ENCODE data around the gene RTL10.
"Not testable (repeated sequence)": the region's sequence is repeated elsewhere in the genome, so short reads cannot be mapped to it uniquely, and the experiment has no call there.

Gene RTL10

DNA sequence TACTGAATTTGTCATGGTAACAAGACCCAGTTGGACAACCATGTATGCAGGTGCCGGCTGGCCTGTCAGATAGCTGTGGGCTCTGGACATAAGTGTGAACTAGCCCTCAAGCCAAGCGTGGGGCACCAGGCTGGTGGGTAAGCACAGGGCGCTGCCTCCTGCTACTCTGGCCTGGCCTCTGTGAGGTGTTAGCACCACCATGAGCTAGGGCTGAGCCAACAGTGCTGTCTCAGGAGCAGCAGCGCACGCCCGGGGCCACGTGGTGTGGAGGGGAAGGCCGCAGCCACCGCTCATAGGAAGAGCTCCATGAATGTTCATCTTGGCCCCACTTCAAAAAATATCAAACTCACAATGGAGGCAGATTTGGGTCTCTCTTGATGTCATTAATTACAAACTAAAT, 35.3 kb upstream of the RTL10 start:
- DNase-seq (ENCODE audit: low read depth in 3 of 3), result peak in 2 of 3 experiments; percentile 28 to 54

DNA sequence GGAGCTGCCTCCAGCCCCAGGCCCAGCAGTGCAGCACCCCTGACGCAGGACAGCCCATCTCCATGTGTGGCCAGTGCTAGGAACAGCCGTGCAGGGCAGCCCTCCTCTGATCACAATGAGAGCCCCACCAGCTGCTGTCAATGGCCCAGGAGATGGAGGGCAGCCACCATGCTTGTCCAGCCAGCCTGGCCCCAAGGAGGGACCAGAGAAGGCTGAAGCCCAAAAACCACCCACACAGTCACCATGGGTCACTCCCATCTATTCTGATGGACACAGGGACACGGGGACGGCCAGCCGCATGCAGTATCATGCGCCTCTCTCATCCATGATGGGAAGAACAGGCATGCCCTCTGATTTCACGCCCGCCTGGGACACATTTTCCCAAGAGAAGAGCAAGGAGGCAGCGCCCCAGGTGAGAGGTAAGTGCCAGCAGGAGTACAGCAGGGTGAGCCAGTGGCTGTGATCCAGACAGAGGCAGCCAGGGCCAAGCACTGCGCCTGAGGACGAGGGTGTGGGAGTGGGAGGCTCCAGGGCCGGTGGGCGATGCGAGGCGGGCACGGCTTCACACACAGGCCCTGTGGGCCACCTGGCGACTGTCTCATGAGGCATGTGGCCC, 33.6 kb upstream of the RTL10 start:
- no peak for DNase-seq (ENCODE audit: low read depth in 3 of 3)

DNA sequence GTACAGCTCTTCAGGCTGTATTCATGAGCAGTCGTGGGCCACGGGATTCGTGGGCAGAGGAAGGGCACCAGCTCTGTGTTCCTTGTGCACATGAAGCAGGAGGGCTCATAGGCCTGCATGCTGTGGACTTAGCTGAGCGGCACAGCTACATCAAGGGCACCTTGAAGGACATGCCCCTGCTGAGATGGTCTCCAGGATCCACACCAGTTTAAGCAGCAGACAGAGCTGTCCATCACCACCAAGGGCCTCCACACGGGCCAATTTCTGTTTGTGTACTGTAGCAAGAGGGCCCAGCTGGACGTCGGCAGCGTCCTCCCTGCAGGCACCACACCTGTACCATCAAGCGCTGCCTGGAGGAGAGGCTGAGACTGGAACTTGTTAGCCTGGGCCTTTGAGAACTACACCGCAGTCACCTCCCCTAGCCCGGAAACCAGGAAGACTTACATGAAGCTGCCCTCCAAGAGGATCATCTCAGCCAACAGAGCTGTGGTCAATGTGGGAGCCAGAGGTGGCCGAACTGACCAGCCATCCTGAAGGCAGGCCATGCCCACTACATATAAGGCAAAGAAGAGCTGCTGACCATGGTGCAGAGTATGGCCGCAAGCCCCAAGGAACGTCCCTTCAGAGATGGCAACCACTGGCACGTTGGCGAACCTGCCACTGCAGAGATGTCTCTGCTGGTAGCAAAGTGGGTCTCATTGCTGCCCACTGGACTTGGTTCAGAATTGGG, 32.7 kb upstream of the RTL10 start:
- DNase-seq (ENCODE audit: low read depth in 3 of 3), result no peak

DNA sequence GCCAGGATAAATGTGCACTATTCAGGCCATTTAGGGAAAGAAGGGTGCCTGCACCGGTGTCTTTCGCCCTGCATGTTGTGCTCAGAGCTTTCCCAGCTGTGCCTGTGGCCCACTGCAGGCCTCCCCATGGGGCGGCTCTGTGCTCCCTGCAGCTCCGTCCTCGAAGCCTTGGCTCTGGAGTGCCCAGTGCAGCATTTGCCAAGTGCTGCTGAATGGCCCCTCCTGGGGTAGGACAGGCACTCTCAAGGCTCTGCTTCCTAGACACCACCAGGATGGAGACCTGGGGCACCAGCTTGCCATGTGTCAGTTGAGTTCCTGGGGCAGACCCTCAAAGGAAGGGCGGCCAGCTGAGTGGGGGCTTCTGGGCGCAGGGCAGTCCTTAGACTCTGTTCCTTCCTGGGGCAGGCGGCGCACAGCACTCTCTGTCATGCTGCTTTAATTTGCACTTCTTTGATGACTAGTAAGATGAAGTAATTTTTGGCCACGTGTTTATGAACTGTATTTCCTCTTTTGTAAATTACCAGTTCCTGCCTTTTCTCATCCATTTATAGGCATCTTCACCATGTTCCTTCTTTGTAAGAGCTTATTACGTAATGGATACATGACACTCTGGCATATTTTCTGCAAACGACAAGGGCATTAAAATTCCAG, 32.1 kb upstream of the RTL10 start:
- no peak for DNase-seq (ENCODE audit: low read depth in 3 of 3)

DNA sequence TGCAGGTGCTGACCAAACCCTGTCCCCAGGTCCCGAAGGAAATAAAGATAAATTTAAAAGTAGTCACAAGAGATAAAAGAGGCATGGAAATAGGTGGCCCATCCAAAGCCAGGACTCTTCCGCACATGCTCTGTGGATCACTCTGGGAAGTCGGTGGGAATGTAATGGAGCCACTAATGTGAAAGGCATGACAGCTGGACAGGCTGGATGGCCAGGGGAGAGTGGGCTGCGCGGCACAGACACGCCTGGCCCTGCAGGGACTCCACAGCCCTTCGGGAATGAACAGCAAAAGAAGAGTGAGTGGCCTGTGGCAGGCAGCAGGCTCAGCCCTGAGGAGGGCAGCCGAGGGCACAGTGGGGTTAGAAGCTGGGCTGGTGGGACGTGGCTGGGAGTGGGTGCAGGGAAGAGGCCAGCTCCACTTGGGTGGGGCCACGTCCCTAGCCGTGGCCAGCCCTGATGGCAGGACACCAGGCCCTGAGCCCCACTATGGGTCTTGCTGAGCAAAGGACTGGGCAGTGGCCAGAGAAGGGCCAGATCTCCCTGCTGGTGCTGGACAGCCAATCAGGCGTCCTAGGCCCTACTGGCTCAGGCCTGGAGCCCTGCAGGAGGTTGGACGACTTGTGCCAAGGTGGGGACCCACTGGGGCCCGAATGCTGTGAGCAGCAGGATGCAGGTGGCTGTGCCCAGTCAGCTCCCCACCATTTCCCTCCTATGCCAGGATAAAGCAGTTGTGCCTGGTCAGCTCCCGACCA, 31.3 kb upstream of the RTL10 start:
- DNase-seq (ENCODE audit: low read depth in 3 of 3), result no peak

DNA sequence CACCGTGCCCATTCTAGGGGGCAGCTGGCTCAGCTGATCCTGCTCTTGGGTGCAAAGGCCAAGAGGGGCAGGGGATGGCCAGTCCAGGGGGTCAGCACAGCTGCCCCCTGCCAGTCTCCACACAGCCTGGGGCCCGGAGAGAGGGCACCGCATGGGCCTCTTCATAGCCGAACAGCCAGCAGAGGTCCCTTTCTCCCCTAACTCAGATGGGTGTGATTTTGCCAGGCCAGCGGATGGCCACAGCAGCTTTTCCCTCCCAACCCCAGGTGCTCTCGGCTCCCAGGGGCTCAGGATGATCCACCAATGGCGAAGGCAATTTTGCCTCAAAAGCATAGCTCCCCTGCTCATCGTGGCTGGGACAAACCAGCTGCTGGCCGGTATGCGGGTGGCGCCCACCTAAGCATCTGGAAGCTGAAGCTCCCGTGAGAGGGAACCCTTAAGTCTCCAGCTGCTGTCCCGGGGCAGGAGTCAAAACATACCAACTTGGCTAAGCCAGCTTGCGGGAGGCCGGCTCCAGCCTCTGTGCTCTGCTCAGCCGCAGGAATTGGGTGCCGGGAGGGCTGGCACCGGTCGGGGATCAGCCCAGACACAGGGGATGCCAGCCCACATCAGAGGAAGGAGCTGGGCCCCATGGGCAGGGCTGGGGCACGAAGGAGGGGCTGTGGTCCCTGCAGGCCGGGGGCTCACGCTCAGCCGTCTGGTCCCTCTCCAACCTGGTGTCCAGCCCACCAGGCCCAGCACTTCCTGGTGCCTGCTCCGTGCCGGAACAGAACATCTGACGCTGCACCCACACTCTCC, 30.5 kb upstream of the RTL10 start:
- no peak for DNase-seq (ENCODE audit: low read depth in 3 of 3)

DNA sequence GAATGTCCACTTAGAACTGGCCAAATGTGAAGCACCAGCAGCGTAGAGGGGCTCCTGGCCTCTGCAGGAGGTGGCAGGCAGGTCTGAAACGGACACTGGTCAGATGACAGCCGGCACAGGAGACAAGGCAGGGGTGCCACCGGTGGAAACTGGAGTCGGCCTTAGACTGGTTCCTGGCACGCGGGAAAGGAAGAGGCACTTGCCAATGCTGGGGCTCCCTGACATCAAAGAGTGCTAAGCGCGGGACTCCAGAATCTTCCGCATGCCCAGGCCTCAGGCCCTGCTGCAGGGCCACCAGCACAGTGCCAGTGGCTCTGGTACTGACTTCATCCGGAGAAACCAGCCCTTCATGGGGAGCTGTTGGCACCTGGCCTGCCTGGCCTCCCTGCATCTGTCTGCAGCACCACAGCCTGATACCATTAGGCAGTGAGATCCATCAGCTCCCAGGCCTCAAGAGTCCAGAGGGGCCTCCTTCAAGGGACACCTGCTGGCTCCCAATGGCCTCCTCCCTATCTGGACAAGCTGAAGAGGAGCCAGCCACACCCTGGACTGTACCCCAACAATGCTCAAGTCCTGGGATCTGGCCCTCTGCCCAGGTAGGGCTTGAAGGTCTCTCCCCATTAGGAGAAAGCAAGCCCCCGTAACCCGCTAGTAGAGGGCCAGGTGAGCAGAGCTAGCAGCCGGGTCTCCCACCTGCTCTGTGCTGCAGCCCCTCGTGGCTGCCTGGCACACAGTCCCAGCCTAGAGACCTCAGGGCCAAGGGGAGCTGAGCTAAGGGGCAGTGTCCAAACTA, 29.7 kb upstream of the RTL10 start:
- no peak for DNase-seq (ENCODE audit: low read depth in 3 of 3)

DNA sequence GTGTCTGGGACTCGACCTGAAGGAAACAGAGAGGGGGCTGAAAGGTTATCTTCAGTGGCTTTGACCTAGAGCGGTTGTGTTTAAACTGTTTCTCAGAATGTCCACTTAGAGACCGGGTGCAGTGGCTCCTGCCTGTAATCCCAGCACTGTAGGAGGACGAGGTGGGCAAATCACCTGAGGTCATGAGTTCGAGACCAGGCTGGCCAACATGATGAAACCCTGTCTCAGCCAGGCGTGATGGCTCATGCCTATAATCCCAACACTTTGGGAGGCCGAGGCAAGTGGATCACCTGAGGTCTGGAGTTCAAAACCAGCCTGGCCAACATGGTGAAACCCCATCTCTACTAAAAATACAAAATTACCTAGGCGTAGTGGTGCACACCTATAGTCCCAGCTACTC, 28.8 kb upstream of the RTL10 start:
- DNase-seq (ENCODE audit: low read depth in 3 of 3), result not testable (repeated sequence)

DNA sequence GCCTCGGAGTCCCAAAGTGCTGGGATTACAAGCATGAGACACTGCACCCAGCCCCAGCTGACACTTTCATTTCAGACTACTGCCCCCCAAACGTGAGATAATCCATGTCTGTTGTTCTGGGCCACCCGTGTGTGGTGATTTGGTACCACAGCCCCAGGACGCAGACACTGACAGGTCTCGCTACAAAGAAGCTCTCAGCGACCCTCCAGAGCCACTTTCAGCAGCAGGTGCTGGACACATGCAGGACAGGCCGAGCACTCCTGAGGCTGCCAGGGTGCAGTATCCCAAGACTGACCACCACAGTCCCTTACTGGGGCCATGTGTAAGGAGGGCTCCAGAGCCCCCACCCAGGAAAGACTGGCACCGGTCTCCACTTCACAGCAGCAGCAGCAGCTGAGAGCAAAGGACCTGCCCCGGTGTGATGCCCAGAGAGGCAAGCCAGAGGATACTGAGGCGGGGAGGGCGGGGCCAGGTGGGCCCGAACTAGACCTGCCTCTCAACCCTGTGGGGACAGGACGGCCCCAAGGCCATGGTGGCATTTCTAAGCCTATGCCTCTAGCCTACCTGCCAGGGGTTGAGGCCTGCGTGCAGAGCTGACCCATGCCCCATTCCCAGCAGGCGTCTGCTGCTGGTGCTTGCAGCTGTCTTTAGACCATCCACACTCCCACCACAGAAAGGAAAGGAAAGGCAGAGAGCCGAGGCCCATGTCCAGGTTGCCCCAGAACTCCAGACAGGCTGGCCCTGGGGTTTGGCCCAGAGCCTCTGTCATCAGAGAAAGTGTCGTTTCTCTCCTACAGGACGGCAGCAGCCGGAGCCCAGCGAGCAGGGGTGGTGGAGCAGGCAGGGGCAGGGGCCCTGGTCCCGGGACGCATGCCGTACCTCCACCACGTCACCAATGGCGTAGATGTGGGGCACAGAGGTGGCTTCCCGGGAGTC, 28.0 kb upstream of the RTL10 start:
- DNase-seq (ENCODE audit: low read depth in 3 of 3), result no peak

DNA sequence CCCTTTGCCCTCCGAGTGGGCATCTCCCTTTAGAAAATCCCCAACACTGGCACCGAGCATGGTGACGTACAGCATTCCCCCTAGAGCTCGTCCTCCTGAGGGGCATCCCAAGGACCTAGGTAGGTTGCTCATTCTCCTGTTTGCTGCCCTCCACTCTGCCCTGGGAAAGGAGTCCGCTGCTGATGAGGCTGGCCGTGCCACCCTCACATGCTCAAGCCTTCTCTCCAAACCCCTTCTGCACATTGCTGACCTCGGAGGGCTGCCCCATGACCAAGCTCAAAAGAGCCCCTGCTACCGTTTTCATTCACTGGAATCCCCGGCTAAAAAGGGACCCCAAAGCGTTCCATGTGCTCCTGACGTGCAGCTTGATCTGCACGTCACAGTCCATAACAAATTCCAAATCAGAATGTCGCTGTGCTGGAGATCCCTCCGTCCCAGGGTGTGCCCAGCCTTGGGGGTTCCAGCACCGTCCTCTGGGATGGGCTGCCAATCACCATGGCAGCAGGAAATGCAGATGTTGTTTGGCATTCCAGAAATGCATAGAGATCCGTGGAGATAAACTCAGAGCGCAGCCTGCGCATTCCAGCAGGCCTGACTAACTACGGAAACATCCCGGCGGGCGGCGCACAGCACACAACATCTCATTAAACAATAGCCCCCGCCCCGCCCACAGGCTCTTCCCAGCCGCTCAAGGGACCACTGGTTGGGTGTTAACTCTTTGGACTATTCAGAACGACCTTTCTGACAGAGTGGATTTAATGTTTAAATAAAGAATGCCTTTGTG, 26.3 kb upstream of the RTL10 start:
- no peak for DNase-seq (ENCODE audit: low read depth in 3 of 3)

DNA sequence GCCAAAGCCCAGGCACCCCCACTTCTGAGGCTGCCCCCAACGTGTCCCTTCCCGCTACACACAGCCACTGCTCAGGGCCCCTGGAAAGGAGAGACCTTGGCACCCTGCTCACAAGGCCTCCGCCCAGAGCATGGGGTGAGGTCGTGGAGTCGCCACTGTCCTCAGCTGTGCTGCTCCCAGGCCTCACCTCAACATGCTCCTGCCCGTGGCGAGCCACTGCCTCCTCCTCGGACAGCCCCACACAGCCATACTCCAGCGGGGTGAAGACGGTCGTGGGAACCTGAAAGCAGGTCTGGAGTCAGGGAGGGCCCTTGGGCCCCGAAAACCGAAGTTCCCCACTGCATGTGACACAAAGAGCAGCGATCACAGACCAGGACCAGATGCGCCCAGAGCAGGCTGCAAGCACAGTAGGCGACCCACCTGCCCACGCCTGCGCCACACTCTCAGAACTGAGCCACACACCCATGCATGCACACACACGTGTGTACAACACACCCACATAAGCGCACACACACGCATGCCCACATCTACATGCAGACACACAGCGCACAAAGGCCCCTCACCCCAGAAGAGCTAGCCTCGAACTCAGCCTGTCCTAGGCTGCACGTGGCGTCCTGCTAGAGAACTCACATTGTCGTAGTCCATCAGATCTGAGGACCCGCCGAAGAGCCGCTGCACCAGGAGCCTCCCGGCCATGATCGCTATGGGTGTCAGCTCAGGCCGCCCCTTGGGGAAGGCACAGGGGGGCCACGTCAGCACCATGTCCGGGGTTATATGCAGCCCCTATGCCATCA, 25.5 kb upstream of the RTL10 start:
- DNase-seq (ENCODE audit: low read depth in 3 of 3), result no peak

DNA sequence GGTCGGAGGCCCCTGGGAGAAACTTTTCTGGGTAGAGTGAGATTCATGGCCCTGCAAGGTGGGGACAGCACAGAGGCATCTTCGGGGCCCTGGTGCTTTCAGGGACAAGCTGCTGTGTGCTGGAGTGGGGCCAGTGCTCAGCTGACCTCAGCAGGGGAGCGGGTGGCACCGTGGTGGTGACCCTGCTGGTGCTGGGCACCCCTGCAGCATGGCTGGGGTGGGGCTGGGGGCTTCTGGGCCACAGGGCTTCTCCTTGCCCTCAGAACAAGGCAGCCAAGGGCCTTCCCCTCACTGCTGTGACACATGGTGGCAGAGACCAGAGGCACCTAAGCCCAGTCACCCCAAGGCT, 24.9 kb upstream of the RTL10 start:
- no peak for DNase-seq (ENCODE audit: low read depth in 3 of 3)

DNA sequence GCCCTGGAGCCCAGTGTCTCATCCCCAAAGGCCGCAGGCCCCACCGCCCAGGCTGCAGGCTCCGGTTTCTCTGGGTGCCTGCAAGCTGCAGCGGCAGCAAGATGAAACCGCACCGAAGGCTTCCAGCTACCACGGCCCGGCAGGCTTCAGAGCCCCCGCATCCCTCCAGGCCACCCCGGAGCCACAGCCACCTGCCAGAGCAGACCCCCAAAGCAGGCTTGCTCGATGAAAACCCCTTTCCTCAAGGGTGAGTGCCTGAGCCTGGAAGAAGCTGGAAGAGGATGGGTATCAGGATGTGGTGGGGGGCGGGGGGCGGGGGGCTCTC, 24.5 kb upstream of the RTL10 start:
- DNase-seq (ENCODE audit: low read depth in 3 of 3), result no peak

DNA sequence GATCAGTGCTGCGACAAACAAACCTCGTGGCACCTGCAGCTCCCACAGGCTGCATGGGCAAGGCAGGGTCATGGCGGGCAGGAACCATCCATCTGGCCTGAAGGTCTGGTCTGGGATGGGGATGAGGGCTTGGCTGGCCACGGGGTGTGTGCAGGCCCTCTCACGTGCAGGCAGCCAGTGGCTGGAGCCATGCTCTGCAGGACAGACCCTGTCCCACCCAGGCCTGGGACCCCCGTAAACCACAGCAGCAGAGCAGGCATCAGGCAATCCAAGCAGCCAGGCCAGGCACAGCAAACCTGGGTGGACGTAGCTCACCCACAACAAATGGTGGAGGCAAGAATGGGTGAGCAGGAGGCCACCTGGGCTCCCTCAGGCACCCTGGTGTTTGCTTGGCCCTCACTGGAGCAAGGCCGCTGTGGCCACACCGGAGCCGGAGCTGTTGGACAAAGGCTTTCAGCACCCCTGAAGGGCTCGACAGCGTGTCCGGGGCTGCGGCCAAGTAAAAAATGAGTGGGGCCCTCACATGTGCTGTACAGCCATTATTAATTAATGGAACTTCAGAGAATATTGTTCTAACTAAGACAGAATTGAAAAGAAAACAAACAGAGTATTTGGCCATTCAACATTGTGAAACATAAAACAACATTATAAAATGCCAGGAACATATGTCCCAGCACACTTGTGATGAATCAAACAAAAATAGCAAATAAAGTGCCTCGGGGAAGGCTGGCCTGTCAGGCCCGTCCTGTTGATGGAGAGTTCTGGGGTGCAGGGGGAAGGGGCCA, 24.0 kb upstream of the RTL10 start:
- no peak for DNase-seq (ENCODE audit: low read depth in 3 of 3)

DNA sequence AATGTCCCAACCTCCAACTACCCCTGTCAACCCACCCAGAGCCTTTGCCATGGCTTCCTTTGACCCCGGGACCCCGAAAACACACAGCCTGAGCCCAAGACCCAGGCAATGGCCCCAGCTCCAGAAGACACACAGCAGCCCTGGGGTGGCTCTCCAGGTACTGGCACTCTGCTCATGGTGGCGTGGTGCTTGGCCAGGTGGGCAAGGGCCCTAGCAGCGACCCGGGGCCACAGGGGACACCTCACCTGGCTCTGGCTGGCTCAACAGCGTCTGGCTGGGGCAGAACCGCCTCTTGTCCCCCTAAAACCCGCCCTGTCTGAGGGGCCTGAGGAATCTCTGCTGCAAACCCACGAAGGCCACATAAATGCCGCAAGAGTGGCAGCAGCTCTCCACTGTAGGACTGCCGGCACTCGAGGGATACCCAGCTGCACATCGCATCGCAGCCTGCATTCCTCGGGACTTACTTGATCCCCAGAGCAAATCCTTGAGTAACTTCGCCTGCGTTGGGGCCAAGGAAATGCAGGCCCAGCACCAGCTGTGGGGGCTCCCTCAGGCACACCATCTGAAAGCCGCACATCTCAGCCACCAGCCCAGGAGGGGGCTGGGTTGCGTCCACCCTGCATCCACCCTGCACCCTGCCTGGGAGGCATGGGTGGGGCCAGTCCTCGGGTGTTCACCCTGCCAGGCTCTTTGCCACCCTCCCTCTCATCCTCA, 23.1 kb upstream of the RTL10 start:
- no peak for DNase-seq (ENCODE audit: low read depth in 3 of 3)

DNA sequence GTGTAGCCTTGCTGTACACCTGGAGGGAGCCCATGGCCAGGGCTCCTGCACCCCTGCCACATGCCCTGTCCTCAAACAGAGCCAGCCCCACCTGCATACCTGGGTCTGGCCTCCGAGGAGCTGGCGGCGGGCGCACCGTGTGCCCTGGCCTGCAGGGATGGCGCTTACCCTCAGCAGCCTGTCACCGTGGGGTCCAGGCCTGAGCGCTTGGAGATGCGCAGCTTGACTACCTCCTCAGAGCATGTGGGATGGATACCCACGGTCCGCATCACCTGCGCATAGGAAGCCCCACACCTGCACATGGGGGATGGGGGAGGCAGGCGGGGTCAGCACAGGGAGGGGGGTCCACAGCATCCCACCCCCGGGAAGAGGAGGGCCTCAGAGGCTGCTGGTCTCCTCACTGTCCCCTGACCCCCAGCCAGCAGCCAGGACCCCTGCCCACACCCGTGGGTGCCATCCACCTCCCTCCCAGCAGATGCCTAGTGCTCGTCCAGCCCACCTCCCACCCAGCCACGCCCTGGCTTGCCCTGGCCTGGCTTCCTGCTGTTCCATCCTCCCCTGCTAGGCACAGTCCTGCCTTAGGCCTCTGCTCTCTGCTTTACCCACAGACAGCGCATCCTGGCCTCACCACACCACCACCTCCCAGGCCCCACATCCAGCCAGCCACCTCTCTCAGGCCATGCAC, 22.4 kb upstream of the RTL10 start:
- DNase-seq (ENCODE audit: low read depth in 3 of 3), result no peak

Data from stimulated activated CD4-positive, alpha-beta T cell treated with anti-CD3 and anti-CD28 coated beads, TNF-alpha, amount 100 ng/mL, for 24 hours (primary cell).